Stimulated activated CD8-positive, alpha-beta memory T cell treated with anti-CD3 and anti-CD28 coated beads, Interleukin-15, amount 100 ng/mL, for 48 hours (primary cell): ENCODE measurements around the gene MPRIP.
A peak's percentile ranks its signal among the peaks of the same experiment; 100 is the strongest.

Experiments used
- DNase-seq, 2 donors: peaks; one replicate each; pipeline ENCODE4 v3.0.0-alpha.2; 2020; ENCODE audit warnings: low read depth in 2 of 2

MPRIP gene

GRCh38 chr17:17028059-17028877 is 14.0 kb upstream of the MPRIP start:
- DNase-seq: no peak

- DNase-seq: no peak
Observed at GRCh38 chr17:17028878-17029535, 13.2 kb upstream of the MPRIP start.

GRCh38 chr17:17029938-17030337 is 12.3 kb upstream of the MPRIP start:
- DNase-seq: no peak

GRCh38 chr17:17030515-17031211 is 11.6 kb upstream of the MPRIP start:
- DNase-seq: no peak

GRCh38 chr17:17032131-17032692 is 10.0 kb upstream of the MPRIP start:
- DNase-seq: no peak

- DNase-seq: no peak
Observed at GRCh38 chr17:17033466-17033865, 8.8 kb upstream of the MPRIP start.

GRCh38 chr17:17034026-17034425 is 8.2 kb upstream of the MPRIP start:
- no peak for DNase-seq

- no peak for DNase-seq
Observed at GRCh38 chr17:17034496-17035075, 7.7 kb upstream of the MPRIP start.

GRCh38 chr17:17035490-17035889 is 6.8 kb upstream of the MPRIP start:
- DNase-seq: no peak

GRCh38 chr17:17035920-17036523 is 6.2 kb upstream of the MPRIP start:
- DNase-seq: no peak

- no peak for DNase-seq
Observed at GRCh38 chr17:17036524-17036998, 5.7 kb upstream of the MPRIP start.

- DNase-seq: no peak
Observed at GRCh38 chr17:17039911-17040310, 2.3 kb upstream of the MPRIP start.

- no peak for DNase-seq
Observed at GRCh38 chr17:17041018-17041521, 1.2 kb upstream of the MPRIP start.

- peak; percentile 94 to 97 for DNase-seq
Observed at GRCh38 chr17:17041571-17042383, 480 bp upstream of the MPRIP start.

GRCh38 chr17:17042851-17043460 is 699 bp downstream of the MPRIP start:
- DNase-seq: peak in 1 of 2 donors; percentile 10

- DNase-seq: no peak
Observed at GRCh38 chr17:17043461-17044271, 1.4 kb downstream of the MPRIP start.

GRCh38 chr17:17044846-17045561 is 2.7 kb downstream of the MPRIP start:
- no peak for DNase-seq

- no peak for DNase-seq
Observed at GRCh38 chr17:17048106-17048505, 5.8 kb downstream of the MPRIP start.
